ENCODE results near the gene CASKIN1.
A peak's percentile ranks its signal among the peaks of the same experiment; 100 is the strongest.

Gene CASKIN1

DNA sequence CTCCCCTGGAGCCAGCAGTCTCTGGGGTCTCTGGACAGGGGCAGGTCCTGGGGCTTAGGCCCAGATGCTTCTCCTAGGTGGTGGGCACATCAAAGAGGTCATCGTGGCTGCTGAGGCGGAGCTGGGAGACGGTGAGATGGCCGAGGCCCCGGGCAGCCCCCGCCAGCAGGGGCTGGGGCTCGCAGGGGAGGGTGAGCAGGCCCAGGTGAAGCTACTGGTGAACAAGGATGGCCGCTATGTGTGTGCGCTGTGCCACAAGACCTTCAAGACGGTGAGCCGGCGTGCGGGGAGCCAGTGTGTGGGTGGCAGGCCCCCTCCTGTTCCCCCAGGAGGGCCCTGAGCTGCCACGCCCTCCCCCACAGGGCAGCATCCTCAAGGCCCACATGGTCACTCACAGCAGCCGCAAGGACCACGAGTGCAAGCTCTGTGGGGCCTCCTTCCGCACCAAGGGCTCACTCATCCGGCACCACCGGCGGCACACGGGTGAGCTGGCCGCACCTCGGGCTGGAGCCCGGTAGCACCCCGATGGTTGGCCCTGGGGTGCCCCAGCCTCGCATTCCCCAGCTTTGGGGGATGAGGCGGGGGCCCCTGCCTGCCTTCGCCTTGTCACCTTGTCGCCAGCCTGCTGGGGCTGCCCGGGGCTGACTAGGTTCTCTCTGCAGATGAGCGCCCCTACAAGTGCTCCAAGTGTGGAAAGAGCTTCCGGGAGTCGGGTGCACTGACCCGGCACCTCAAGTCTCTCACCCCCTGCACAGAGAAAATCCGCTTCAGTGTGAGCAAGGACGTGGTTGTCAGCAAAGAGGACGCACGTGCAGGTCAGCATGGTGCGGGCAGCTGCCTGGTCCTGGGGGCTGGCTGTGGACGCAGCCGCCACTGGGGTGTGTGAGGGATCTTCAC, 35.9 kb upstream of the CASKIN1 start:
- ATAC-seq (ENCODE audit: low read depth) (no peak), DNase-seq (ENCODE audit: low spot score) (no peak)
- Histone ChIP-seq H3K4me1 (ENCODE audit: insufficient read depth, poor library complexity, severe bottlenecking) (no peaks in the 10 kb centered on the region), H3K27me3 (ENCODE audit: insufficient read depth, poor library complexity, severe bottlenecking) (peaks cover 14% of the 10 kb centered on the region), H3K36me3 (ENCODE audit: low read depth) (peaks cover 27% of the 10 kb centered on the region), H3K9me3 (ENCODE audit: severe bottlenecking) (no peaks in the 10 kb centered on the region), H3K27ac (ENCODE audit: poor library complexity, severe bottlenecking) (no peak overlapping the region), H3K4me3 (ENCODE audit: severe bottlenecking) (no peak overlapping the region)
- TF ChIP-seq, protein P1, sequence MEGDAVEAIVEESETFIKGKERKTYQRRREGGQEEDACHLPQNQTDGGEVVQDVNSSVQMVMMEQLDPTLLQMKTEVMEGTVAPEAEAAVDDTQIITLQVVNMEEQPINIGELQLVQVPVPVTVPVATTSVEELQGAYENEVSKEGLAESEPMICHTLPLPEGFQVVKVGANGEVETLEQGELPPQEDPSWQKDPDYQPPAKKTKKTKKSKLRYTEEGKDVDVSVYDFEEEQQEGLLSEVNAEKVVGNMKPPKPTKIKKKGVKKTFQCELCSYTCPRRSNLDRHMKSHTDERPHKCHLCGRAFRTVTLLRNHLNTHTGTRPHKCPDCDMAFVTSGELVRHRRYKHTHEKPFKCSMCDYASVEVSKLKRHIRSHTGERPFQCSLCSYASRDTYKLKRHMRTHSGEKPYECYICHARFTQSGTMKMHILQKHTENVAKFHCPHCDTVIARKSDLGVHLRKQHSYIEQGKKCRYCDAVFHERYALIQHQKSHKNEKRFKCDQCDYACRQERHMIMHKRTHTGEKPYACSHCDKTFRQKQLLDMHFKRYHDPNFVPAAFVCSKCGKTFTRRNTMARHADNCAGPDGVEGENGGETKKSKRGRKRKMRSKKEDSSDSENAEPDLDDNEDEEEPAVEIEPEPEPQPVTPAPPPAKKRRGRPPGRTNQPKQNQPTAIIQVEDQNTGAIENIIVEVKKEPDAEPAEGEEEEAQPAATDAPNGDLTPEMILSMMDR (IDR thresholded peaks at IDR 0.05; ENCODE audit: poor library complexity, severe bottlenecking): no peak

DNA sequence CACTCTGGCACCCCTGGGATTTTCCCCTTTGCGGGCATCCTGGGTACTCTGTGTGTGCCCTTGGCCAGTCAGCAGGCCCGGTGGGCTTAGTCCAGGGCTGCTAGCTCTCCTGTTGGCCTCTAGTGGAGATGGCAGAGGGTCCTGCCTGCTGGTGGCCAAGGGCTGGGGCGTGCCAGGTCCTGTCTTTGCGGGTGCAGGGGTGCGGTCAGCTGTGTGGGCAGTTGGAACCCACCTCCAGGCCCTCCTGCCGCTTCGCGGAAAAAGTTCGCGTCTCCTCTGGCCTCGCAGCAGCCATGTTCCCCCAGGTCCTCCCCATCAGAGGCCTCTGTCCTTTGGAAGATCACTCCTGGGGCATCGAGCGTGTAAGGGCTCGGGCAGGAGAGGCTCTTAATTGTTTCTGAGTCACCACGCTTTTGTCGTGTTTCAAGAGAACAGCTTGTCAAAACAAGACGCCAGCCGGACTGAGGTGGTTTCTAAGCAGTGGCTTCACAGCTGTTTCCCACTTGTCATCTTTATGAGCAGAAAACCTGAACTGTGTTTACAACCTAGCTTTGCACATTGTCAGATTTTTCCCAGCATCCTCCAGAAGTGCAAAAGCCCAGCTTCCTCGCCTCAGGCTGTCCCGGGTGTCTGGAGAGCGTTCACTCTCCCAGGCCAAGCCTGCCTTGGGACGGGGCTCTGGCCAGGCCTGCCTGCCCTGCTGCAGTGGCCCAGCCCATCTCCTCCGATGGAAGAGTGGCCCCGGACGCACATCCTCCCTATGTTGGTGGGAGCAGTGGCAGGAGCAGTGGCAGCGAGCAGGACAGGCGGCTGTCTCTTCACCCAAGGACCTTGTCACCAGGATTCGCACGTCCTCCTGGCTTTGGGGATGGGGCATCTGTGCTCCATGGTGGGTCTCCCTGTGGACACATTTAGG, 34.9 kb upstream of the CASKIN1 start:
- Histone ChIP-seq H3K36me3 (ENCODE audit: low read depth) (peaks cover 27% of the 10 kb centered on the region), H3K4me1 (ENCODE audit: insufficient read depth, poor library complexity, severe bottlenecking) (no peaks in the 10 kb centered on the region), H3K27me3 (ENCODE audit: insufficient read depth, poor library complexity, severe bottlenecking) (peaks cover 3% of the 10 kb centered on the region), H3K9me3 (ENCODE audit: severe bottlenecking) (no peaks in the 10 kb centered on the region), H3K27ac (ENCODE audit: poor library complexity, severe bottlenecking) (no peak overlapping the region), H3K4me3 (ENCODE audit: severe bottlenecking) (no peak overlapping the region)
- DNase-seq (ENCODE audit: low spot score) (peak; percentile 61), ATAC-seq (ENCODE audit: low read depth) (no peak)
- TF ChIP-seq, protein P1 (IDR thresholded peaks at IDR 0.05; ENCODE audit: poor library complexity, severe bottlenecking): no peak

DNA sequence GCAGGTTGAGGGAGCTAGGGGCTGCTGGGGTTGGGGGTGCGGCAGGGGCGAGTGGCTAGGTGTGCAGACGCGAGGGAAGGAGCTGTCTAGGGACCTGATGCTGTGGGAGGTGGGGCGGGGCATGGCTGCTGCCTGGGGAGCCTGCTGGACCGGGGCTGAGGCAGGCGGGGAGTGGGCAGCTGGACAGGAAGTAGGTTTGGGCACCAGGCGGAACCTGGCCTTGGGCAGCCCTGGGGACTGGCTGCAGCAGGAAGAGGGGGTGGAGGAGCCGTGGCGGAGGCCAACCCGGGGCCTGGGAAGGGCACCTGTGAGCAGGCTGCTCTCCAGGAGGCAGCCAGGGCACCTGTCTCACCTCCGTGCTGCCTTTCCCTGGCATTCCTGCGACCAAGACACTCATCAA, 34.0 kb upstream of the CASKIN1 start:
- no peak overlapping the region for H3K27ac ChIP-seq (ENCODE audit: poor library complexity, severe bottlenecking)
- peak; percentile 64 for DNase-seq (ENCODE audit: low spot score)
- TF ChIP-seq, protein P1 (IDR thresholded peaks at IDR 0.05; ENCODE audit: poor library complexity, severe bottlenecking): no peak
- H3K36me3 ChIP-seq (ENCODE audit: low read depth): peaks cover 23% of the 10 kb centered on the region
- no peak overlapping the region for H3K4me3 ChIP-seq (ENCODE audit: severe bottlenecking)
- H3K4me1 ChIP-seq (ENCODE audit: insufficient read depth, poor library complexity, severe bottlenecking): no peaks in the 10 kb centered on the region
- no peaks in the 10 kb centered on the region for H3K9me3 ChIP-seq (ENCODE audit: severe bottlenecking)
- no peaks in the 10 kb centered on the region for H3K27me3 ChIP-seq (ENCODE audit: insufficient read depth, poor library complexity, severe bottlenecking)
- ATAC-seq (ENCODE audit: low read depth): no peak

GRCh38 chr16:2229632-2230250, 33.3 kb upstream of the CASKIN1 start:
- Histone ChIP-seq H3K27ac (ENCODE audit: poor library complexity, severe bottlenecking) (no peak overlapping the region), H3K9me3 (ENCODE audit: severe bottlenecking) (no peaks in the 10 kb centered on the region), H3K4me3 (ENCODE audit: severe bottlenecking) (no peak overlapping the region), H3K36me3 (ENCODE audit: low read depth) (peaks cover 19% of the 10 kb centered on the region), H3K4me1 (ENCODE audit: insufficient read depth, poor library complexity, severe bottlenecking) (no peaks in the 10 kb centered on the region), H3K27me3 (ENCODE audit: insufficient read depth, poor library complexity, severe bottlenecking) (no peaks in the 10 kb centered on the region)
- DNase-seq (ENCODE audit: low spot score) (no peak), ATAC-seq (ENCODE audit: low read depth) (no peak)
- TF ChIP-seq, protein P1 (IDR thresholded peaks at IDR 0.05; ENCODE audit: poor library complexity, severe bottlenecking): no peak

Measured in RWPE2 (cell line).